B cell (primary cell): Measurements from ENCODE around the gene RHOG. TPM values are rescaled to one million over a fixed set of nuclear protein-coding genes. Genes with fewer than 3 reads are reported as not detected.

Experiments
- ATAC-seq: fragments of 200-7000 bp; cut with Tn5 transposase; one replicate; pipeline ENCODE4 v1.10.0; 2021; ENCODE audit warnings: low read depth, mild to moderate bottlenecking, moderate number of reproducible peaks, moderate library complexity
- CTCF ChIA-PET: fragments of 350-600 bp; sonication (Branson Sonifier 250); formaldehyde crosslinking; loops from one replicate; lab custom pipeline; 2021; ENCODE audit warnings: antibody characterized with exemption, inconsistent platforms; lab: Charles Lee
- POLR2A ChIA-PET: fragments of 350-600 bp; sonication (Branson Sonifier 250); formaldehyde crosslinking; loops from one replicate; lab custom pipeline; 2021; ENCODE audit warnings: antibody characterized with exemption; lab: Charles Lee
- DNase-seq: peaks from one replicate; pipeline ENCODE4 v3.0.0; 2013
- H2AFZ ChIP-seq: 2 replicates; pipeline ENCODE4 v1.6.1; 2012; ENCODE audit warnings: mild to moderate bottlenecking, low read depth, low read length; ENCODE audit not compliant: insufficient read depth, poor library complexity, severe bottlenecking
- H3K27ac ChIP-seq, 2 donors: 1 replicate in 1 of 2; 2 replicates in 1 of 2; pipeline ENCODE4 v1.5.1; 2012 to 2013; ENCODE audit warnings: low read length in 2 of 2, mild to moderate bottlenecking in 2 of 2, moderate library complexity in 1 of 2
- H3K27me3 ChIP-seq, 4 experiments: fragments of 200-600 bp in 1 of 4; sonication (generic) in 1 of 4; replicated peaks in 1 of 4; 1 replicate in 2 of 4; 2 replicates in 2 of 4; pipeline versions ENCODE4 v1.6.1 to v1.7.0; 2013 to 2016; ENCODE audit warnings: low read length in 3 of 4, mild to moderate bottlenecking in 2 of 4, mixed read lengths in 1 of 4, moderate library complexity in 1 of 4; ENCODE audit not compliant: insufficient read depth in 4 of 4, control insufficient read depth in 3 of 4; ENCODE audit errors: control extremely low read depth in 1 of 4
- H3K36me3 ChIP-seq, 2 experiments: replicated peaks in 1 of 2; 1 replicate in 1 of 2; 2 replicates in 1 of 2; pipeline versions ENCODE4 v1.6.1 to v1.7.1; 2013; ENCODE audit warnings: low read length in 1 of 2; ENCODE audit not compliant: insufficient read depth in 2 of 2, control insufficient read depth in 1 of 2; ENCODE audit errors: control extremely low read depth in 1 of 2, extremely low read depth in 1 of 2
- H3K4me1 ChIP-seq, 2 donors: fragments of 200-600 bp in 1 of 2; sonication (generic) in 1 of 2; 1 replicate in 1 of 2; 2 replicates in 1 of 2; pipeline versions ENCODE4 v1.5.1 to v1.6.1; 2013 to 2017; ENCODE audit warnings: low read length in 2 of 2; ENCODE audit not compliant: control insufficient read depth in 2 of 2, insufficient read depth in 2 of 2
- H3K4me2 ChIP-seq: replicated peaks from 2 replicates; pipeline ENCODE3; 2012; ENCODE audit warnings: mild to moderate bottlenecking, low read depth, low read length; ENCODE audit not compliant: poor library complexity, severe bottlenecking
- H3K4me3 ChIP-seq, 5 experiments: fragments of 200-600 bp in 1 of 5; sonication (generic) in 1 of 5; 1 replicate in 3 of 5; 2 replicates in 2 of 5; pipeline versions ENCODE4 v1.5.1 to v1.7.0; 2011 to 2016; ENCODE audit warnings: low read length in 4 of 5, mild to moderate bottlenecking in 4 of 5, low read depth in 2 of 5, control low read depth in 1 of 5, moderate library complexity in 1 of 5; ENCODE audit not compliant: insufficient read depth in 1 of 5; ENCODE audit errors: control extremely low read depth in 1 of 5, extremely low read depth in 1 of 5
- H3K79me2 ChIP-seq: fragments of 200-600 bp; sonication (generic); one replicate; pipeline ENCODE4 v1.6.0; 2016; ENCODE audit warnings: low read length; ENCODE audit not compliant: control insufficient read depth, insufficient read depth
- H3K9ac ChIP-seq: fragments of 200-600 bp; sonication (generic); 2 replicates; pipeline ENCODE4 v1.6.1; 2017; ENCODE audit warnings: mild to moderate bottlenecking, low read length, moderate library complexity
- H3K9me3 ChIP-seq, 3 donors: one replicate each; pipeline versions ENCODE4 v1.6.1 to v1.7.1; 2013; ENCODE audit warnings: low read length in 2 of 3; ENCODE audit not compliant: control insufficient read depth in 2 of 3, insufficient read depth in 1 of 3; ENCODE audit errors: control extremely low read depth in 1 of 3
- H4K20me1 ChIP-seq: 2 replicates; pipeline ENCODE4 v1.6.0; 2012; ENCODE audit warnings: mild to moderate bottlenecking, low read length; ENCODE audit not compliant: insufficient read depth, control insufficient read depth, poor library complexity, severe bottlenecking
- H3K27ac Mint-ChIP-seq: one replicate; pipeline ENCODE4 v1.8.0; 2021; ENCODE audit warnings: mixed read lengths
- H3K27me3 Mint-ChIP-seq: one replicate; pipeline ENCODE4 v1.8.0; 2021; ENCODE audit warnings: mixed read lengths
- H3K4me1 Mint-ChIP-seq: one replicate; pipeline ENCODE4 v1.8.0; 2021; ENCODE audit warnings: mixed read lengths
- H3K4me3 Mint-ChIP-seq: one replicate; pipeline ENCODE4 v1.8.0; 2021; ENCODE audit warnings: mixed read lengths
- H3K9me3 Mint-ChIP-seq: one replicate; pipeline ENCODE4 v1.8.0; 2022; ENCODE audit warnings: mixed read lengths; ENCODE audit not compliant: insufficient read depth
- CTCF ChIP-seq: fragments of 200-600 bp; IDR thresholded peaks from one replicate; pipeline ENCODE4 v1.8.0; 2022; ENCODE audit warnings: antibody characterized with exemption, mild to moderate bottlenecking
- EZH2 ChIP-seq: IDR thresholded peaks from 2 replicates; pipeline ENCODE4 v1.6.1; 2012; ENCODE audit warnings: borderline replicate concordance, low read depth, mild to moderate bottlenecking, moderate library complexity, low read length; ENCODE audit not compliant: insufficient read depth, poor library complexity, severe bottlenecking
- WGBS: methylation state at CpG from one replicate; pipeline ENCODE4 v1.1.5; 2013; ENCODE audit warnings: missing lambda C conversion rate; ENCODE audit not compliant: insufficient coverage; 5-methylcytosine and 5-hydroxymethylcytosine counted together
- intact Hi-C: fragments of 100-400 bp; cut with micrococcal nuclease; formaldehyde crosslinking; loops from one replicate; pipeline ENCODE4 v1.10.0; 2022
- polyA plus RNA-seq: library from polyadenylated mRNA; depleted of rRNA; stranded (reverse); fragments of >200 nt; gene quantifications from 2 replicates; pipeline ENCODE4 v1.2.3, GENCODE V29; 2012
- total RNA-seq, 2 donors: library from RNA; stranded (reverse); fragments of 120-200 nt in 1 of 2; gene quantifications; 1 replicate in 1 of 2; 2 replicates in 1 of 2; pipeline versions ENCODE4 v1.2.3 to v1.2.4, GENCODE V29; 2013 to 2022

The RHOG gene
- total and polyA plus RNA-seq, 2 donors (not counting 1 experiment from before 2014, with no cell fraction given), result 102 to 141 TPM

GRCh38 chr11:3831378-3832239 lies 9.2 kb downstream of the RHOG start:
- no peaks in the 10 kb centered on the region for H3K27me3 ChIP-seq
- intact Hi-C loops, result no loop called here
- WGBS, result 80% methylated on average over 11 of the region's 13 CpGs
- POLR2A ChIA-PET, result interaction anchor here (0.6 kb wide), 1 partner anchor 9 kb away, joined by 4 read pairs; the partner anchor contains the start of gene RHOG
- H3K9me3 ChIP-seq, result no peaks in the 10 kb centered on the region
- DNase-seq (no peak), ATAC-seq (no peak)
- peak overlapping the region in 1 of 2 donors; percentile 66 for H3K27ac ChIP-seq
- Mint-ChIP-seq H3K4me3 (peak overlapping the region; percentile 42), H3K9me3 (no peaks in the 10 kb centered on the region), H3K27ac (peak overlapping the region; percentile 77), H3K27me3 (no peaks in the 10 kb centered on the region), H3K4me1 (peaks cover 64% of the 10 kb centered on the region)
- peaks cover 4 to 60% of the 10 kb centered on the region in 2 experiments for H3K36me3 ChIP-seq
- no peak for TF ChIP-seq EZH2
- no peak for TF ChIP-seq CTCF
- H3K4me3 ChIP-seq, result no peak overlapping the region
- H3K9ac ChIP-seq, result no peak overlapping the region
- H3K4me2 ChIP-seq, result no peak overlapping the region
- peaks cover 77% of the 10 kb centered on the region for H4K20me1 ChIP-seq
- peaks cover 53 to 61% of the 10 kb centered on the region in 2 donors for H3K4me1 ChIP-seq
- peaks cover 83% of the 10 kb centered on the region for H3K79me2 ChIP-seq
- CTCF ChIA-PET, result interaction anchor here (0.6 to 28.7 kb wide), 5 partner anchors 10 to 241 kb away, joined by 5 to 662 read pairs (median 8); partner anchors contain the start of genes PGAP2, RHOG and STIM1
- no peak overlapping the region for H2AFZ ChIP-seq

- peaks cover 4 to 68% of the 10 kb centered on the region in 2 experiments for H3K36me3 ChIP-seq
- H3K9ac ChIP-seq, result no peak overlapping the region
- DNase-seq (no peak), ATAC-seq (no peak)
- H3K4me3 ChIP-seq, result no peak overlapping the region
- intact Hi-C loops, result no loop called here
- Mint-ChIP-seq H3K27ac (peak overlapping the region; percentile 77), H3K4me1 (peaks cover 60% of the 10 kb centered on the region), H3K9me3 (no peaks in the 10 kb centered on the region), H3K27me3 (no peaks in the 10 kb centered on the region), H3K4me3 (no peak overlapping the region)
- CTCF ChIA-PET, result interaction anchor here (2.1 to 28.7 kb wide), 4 partner anchors 11 to 242 kb away, joined by 6 to 662 read pairs (median 12); partner anchors contain the start of genes PGAP2, RHOG and STIM1
- H3K4me2 ChIP-seq, result no peak overlapping the region
- H3K4me1 ChIP-seq, result peaks cover 44 to 52% of the 10 kb centered on the region in 2 donors
- POLR2A ChIA-PET, result interaction anchor here (0.6 kb wide), 1 partner anchor 11 kb away, joined by 5 read pairs; no protein-coding TSS in a partner anchor
- H2AFZ ChIP-seq, result no peak overlapping the region
- TF ChIP-seq CTCF (no peak), EZH2 (no peak)
- H3K9me3 ChIP-seq, result no peaks in the 10 kb centered on the region
- H3K79me2 ChIP-seq, result peaks cover 74% of the 10 kb centered on the region
- no CpG with 5 or more reads among the region's 1 CpG for WGBS
- peaks cover 70% of the 10 kb centered on the region for H4K20me1 ChIP-seq
- peak overlapping the region; percentile 5 to 66 for H3K27ac ChIP-seq
- H3K27me3 ChIP-seq, result no peaks in the 10 kb centered on the region
Measured at GRCh38 chr11:3830730-3831129, 10.0 kb downstream of the RHOG start.
